ENCODE measurements around the gene ARF4.
A peak's percentile ranks its signal among the peaks of the same experiment; 100 is the strongest.

The ARF4 gene

DNA sequence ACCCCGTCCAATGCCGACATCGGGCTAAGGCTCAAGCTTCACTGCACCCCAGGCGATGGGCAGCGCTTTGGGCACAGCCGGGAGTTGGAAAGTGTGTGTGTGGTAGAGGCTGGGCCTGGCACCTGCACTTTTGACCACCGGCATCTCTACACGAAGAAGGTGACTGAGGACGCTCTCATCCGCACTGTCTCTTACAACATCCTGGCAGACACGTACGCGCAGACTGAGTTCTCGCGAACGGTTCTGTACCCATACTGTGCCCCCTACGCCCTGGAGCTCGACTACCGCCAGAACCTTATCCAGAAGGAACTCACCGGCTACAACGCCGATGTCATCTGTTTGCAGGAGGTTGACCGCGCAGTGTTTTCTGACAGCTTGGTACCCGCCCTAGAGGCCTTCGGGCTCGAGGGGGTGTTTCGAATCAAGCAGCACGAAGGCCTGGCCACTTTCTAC is 40.0 kb downstream of the ARF4 start:
- peak overlapping the region; percentile 85 for H3K27ac ChIP-seq
- H3K27me3 ChIP-seq (replicated peaks) = no peaks in the 10 kb centered on the region
- H3K4me3 ChIP-seq (ENCODE audit: low read depth, low read length) = peak overlapping the region; percentile 92
- TF ChIP-seq, protein P1, sequence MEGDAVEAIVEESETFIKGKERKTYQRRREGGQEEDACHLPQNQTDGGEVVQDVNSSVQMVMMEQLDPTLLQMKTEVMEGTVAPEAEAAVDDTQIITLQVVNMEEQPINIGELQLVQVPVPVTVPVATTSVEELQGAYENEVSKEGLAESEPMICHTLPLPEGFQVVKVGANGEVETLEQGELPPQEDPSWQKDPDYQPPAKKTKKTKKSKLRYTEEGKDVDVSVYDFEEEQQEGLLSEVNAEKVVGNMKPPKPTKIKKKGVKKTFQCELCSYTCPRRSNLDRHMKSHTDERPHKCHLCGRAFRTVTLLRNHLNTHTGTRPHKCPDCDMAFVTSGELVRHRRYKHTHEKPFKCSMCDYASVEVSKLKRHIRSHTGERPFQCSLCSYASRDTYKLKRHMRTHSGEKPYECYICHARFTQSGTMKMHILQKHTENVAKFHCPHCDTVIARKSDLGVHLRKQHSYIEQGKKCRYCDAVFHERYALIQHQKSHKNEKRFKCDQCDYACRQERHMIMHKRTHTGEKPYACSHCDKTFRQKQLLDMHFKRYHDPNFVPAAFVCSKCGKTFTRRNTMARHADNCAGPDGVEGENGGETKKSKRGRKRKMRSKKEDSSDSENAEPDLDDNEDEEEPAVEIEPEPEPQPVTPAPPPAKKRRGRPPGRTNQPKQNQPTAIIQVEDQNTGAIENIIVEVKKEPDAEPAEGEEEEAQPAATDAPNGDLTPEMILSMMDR (IDR thresholded peaks at IDR 0.05; ENCODE audit: low read depth, low read length, missing control alignments) = no peak
- DNase-seq = peak; percentile 34
- peaks cover 4% of the 10 kb centered on the region for H3K36me3 ChIP-seq (replicated peaks)
- in situ Hi-C loops (cut with HindIII; ENCODE audit: low pct_ligation_motif_present, low sequenced_read_pairs) = no loop called here

DNA sequence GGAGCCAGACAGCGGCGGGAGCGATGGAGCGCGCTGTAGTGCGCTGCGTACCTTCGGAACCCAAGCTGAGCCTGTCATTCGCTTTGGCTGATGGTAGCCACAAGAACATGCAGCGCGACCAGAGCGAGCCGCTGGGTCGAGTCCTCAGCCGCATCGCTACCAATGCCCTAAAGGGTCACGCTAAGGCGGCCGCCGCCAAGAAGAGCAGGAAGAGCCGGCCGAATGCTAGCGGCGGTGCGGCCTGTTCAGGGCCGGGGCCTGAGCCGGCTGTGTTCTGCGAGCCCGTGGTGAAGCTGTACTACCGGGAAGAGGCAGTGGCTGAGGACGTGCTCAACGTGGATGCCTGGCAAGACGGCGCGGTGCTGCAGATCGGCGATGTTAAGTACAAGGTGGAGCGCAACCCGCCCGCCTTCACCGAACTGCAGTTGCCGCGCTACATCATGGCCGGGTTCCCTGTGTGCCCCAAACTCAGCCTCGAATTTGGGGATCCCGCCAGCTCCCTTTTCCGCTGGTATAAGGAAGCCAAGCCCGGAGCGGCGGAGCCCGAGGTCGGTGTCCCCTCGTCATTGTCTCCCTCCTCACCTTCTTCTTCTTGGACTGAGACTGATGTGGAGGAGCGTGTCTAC is 40.6 kb downstream of the ARF4 start:
- Histone ChIP-seq H3K27me3 (replicated peaks) (no peaks in the 10 kb centered on the region), H3K36me3 (replicated peaks) (peaks cover 4% of the 10 kb centered on the region), H3K4me3 (ENCODE audit: low read depth, low read length) (peak overlapping the region; percentile 92), H3K27ac (peak overlapping the region; percentile 85)
- TF ChIP-seq, protein P1 (IDR thresholded peaks at IDR 0.05; ENCODE audit: low read depth, low read length, missing control alignments) = no peak
- DNase-seq = no peak
- in situ Hi-C loops (cut with HindIII; ENCODE audit: low pct_ligation_motif_present, low sequenced_read_pairs) = no loop called here

DNA sequence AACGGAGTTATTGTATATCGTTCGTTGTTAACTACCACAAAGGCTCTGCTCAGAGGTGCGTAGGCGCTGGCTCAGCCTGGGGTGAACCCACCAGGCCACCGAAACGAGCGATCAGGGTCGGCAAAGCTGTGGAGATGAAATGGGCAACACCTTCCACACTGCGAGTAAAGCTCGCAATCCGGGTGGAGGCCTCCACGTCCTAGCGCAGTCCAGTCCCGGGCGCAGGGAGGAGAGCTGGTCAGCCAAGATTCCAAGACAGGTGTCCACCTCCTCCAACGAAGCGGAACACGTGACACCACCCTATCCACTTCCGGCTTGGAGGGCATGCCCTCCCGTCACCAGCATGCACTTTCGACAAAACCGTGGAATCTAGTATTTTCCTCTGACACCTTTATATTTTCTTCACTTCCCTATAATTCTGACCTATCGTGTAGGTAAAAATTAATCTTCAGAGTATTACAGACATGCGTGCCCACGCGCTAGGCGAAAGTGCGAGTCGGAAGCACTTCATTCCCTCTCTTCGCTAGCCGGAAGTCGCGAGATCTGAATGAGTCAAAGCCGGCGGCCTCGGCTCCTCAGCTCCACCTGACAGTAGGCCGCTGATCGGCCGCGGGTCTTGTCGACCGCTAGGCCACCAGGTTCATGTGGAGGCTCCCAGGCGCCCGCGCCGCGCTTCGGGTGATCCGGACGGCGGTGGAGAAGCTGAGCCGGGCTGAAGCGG is 41.2 kb downstream of the ARF4 start, which contains the start of gene PDE12:
Gene PDE12, plus strand, starts transcription at position 537 of the 721 bp plus-strand sequence. Its CDS starts 106 bp downstream, at position 643.
- DNase-seq = peak; percentile 86
- H3K4me3 ChIP-seq (ENCODE audit: low read depth, low read length) = peak within 1 kb of the TSS; percentile 92
- no peaks in the 10 kb centered on the region for H3K27me3 ChIP-seq (replicated peaks)
- peaks cover 4% of the 10 kb centered on the region for H3K36me3 ChIP-seq (replicated peaks)
- TF ChIP-seq, protein P1 (IDR thresholded peaks at IDR 0.05; ENCODE audit: low read depth, low read length, missing control alignments) = peak; percentile 11
- H3K27ac ChIP-seq = peak within 1 kb of the TSS; percentile 85
- in situ Hi-C loops (cut with HindIII; ENCODE audit: low pct_ligation_motif_present, low sequenced_read_pairs) = no loop called here

DNA sequence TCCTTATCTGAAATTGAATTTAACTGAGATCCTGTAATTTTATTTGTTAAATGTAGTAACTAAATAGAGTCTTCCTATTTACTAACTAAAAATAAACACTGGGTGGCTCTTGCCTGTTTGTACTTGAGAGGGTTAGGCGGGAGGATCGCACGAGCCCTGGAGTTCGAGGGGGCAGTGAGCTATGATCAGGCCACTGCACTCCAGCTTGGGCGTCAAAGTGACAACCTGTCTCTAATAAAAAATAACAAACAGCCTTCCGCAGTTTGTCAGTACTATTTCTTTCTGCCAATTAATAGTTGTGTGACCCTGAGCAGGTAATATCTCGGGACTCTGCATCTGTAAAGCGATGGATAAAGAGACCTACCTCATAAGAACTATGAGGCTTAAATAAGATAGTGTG is 41.8 kb downstream of the ARF4 start:
- in situ Hi-C loops (cut with HindIII; ENCODE audit: low pct_ligation_motif_present, low sequenced_read_pairs) = no loop called here
- H3K4me3 ChIP-seq (ENCODE audit: low read depth, low read length) = peak overlapping the region; percentile 92
- TF ChIP-seq, protein P1 (IDR thresholded peaks at IDR 0.05; ENCODE audit: low read depth, low read length, missing control alignments) = no peak
- H3K27ac ChIP-seq = peak overlapping the region; percentile 85
- DNase-seq = no peak
- H3K27me3 ChIP-seq (replicated peaks) = no peaks in the 10 kb centered on the region
- H3K36me3 ChIP-seq (replicated peaks) = peaks cover 4% of the 10 kb centered on the region

DNA sequence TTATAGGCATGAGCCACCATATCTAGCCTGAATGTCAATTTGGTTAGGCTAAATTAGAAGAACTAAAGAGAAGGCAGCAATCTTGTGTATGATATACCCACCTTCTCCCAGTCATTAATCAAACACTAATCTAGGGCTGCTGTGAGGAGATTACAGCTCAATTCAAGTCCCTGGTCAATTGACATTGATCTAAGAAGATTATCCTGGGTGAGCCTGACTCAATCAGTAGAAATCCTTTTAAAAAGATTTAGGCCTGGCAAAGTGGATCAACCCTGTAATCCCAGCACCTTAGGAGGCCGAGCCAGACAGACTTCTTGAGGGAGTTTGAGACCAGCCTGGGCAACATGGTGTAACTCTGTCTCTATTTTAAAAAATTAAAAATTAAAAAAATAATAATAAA is 50.5 kb downstream of the ARF4 start:
- Histone ChIP-seq H3K36me3 (replicated peaks) (no peaks in the 10 kb centered on the region), H3K27ac (no peak overlapping the region)
- DNase-seq = no peak

More for the DNA sequence above, 50.5 kb downstream of the ARF4 start:
- Histone ChIP-seq H3K27me3 (replicated peaks) (no peaks in the 10 kb centered on the region), H3K4me3 (ENCODE audit: low read depth, low read length) (no peak overlapping the region)
- TF ChIP-seq, protein P1 (IDR thresholded peaks at IDR 0.05; ENCODE audit: low read depth, low read length, missing control alignments) = no peak
- in situ Hi-C loops (cut with HindIII; ENCODE audit: low pct_ligation_motif_present, low sequenced_read_pairs) = no loop called here

All from brain microvascular endothelial cell (primary cell).